Esophagus muscularis mucosa (tissue), 4 donors: ENCODE measurements around the gene PDPN. TPM values are rescaled to one million over a fixed set of nuclear protein-coding genes. Genes with fewer than 3 reads are reported as not detected.
A peak's percentile ranks its signal among the peaks of the same experiment; 100 is the strongest.

Source experiments
- DNase-seq: peaks from one replicate; pipeline ENCODE4 v3.0.0-alpha.2; 2017; ENCODE audit errors: extremely low spot score
- H3K27ac ChIP-seq, 4 donors: fragments of 200-600 bp; sonication (generic); replicated peaks in 1 of 4; 1 replicate in 3 of 4; 2 replicates in 1 of 4; pipeline ENCODE4 v1.5.1; 2016 to 2019; ENCODE audit warnings: mild to moderate bottlenecking in 1 of 4
- H3K27me3 ChIP-seq, 4 donors: fragments of 200-600 bp; sonication (generic); one replicate each; pipeline versions ENCODE4 v1.5.1 to v1.6.0; 2016 to 2019
- H3K36me3 ChIP-seq, 4 donors: fragments of 200-600 bp; sonication (generic); one replicate each; pipeline ENCODE4 v1.5.1; 2016 to 2019
- H3K4me1 ChIP-seq, 4 donors: fragments of 200-600 bp; sonication (generic); one replicate each; pipeline ENCODE4 v1.5.1; 2016 to 2019
- H3K4me3 ChIP-seq, 4 donors: fragments of 200-600 bp; sonication (generic); 1 replicate in 2 of 4; 2 replicates in 2 of 4; pipeline ENCODE4 v1.5.1; 2016 to 2019; ENCODE audit warnings: mild to moderate bottlenecking in 4 of 4, moderate library complexity in 1 of 4
- H3K9me3 ChIP-seq, 4 donors: fragments of 200-600 bp; sonication (generic); 1 replicate in 3 of 4; 2 replicates in 1 of 4; pipeline ENCODE4 v1.5.1; 2016 to 2019
- CTCF ChIP-seq, 3 experiments: fragments of 200-600 bp in 2 of 3; fragments of 450-650 bp in 1 of 3; sonication (generic) in 2 of 3; IDR thresholded peaks; one replicate each; pipeline ENCODE4 v1.5.1; 2017 to 2019; ENCODE audit warnings: antibody characterized with exemption in 3 of 3, mild to moderate bottlenecking in 2 of 3, moderate library complexity in 1 of 3
- EP300 ChIP-seq: sonication (generic); formaldehyde crosslinking; IDR thresholded peaks from one replicate; pipeline ENCODE4 v1.6.1; 2017; ENCODE audit warnings: antibody characterized with exemption
- POLR2A ChIP-seq: fragments of 450-650 bp; IDR thresholded peaks from one replicate; pipeline ENCODE4 v1.6.1; 2017; ENCODE audit warnings: antibody characterized with exemption, moderate library complexity, mild to moderate bottlenecking, low read depth
- POLR2AphosphoS5 ChIP-seq, 2 donors: sonication (generic); formaldehyde crosslinking; IDR thresholded peaks; one replicate each; pipeline ENCODE4 v1.6.1; 2017; ENCODE audit warnings: antibody characterized with exemption in 2 of 2
- WGBS: methylation state at CpG from one replicate; pipeline ENCODE4 v1.1.5; 2018; 5-methylcytosine and 5-hydroxymethylcytosine counted together
- intact Hi-C: fragments of 100-400 bp; cut with DNase I; formaldehyde crosslinking; loops from one replicate; pipeline ENCODE4 v1.15.1; 2023
- total RNA-seq, 4 donors: library from RNA; depleted of rRNA; stranded (reverse); fragments of >200 nt; gene quantifications; one replicate each; pipeline versions ENCODE4 v1.1.0 to v1.2.1, GENCODE V29; 2016

PDPN gene
- total RNA-seq, 4 donors from 2014 or later, result 6.9 to 23.6 (median 17.1) TPM

- 47% methylated on average over 8 of the region's 8 CpGs for WGBS
- H3K4me3 ChIP-seq, result no peak overlapping the region
- peak overlapping the region in 1 of 4 donors; percentile 27 for H3K27ac ChIP-seq
- H3K36me3 ChIP-seq, result no peaks in the 10 kb centered on the region
- TF ChIP-seq EP300, result no peak
- no peak for TF ChIP-seq POLR2AphosphoS5 (IDR thresholded peaks at IDR 0.05)
- TF ChIP-seq POLR2A, result no peak
- TF ChIP-seq CTCF (IDR thresholded peaks at IDR 0.05), result no peak
- H3K9me3 ChIP-seq, result no peaks in the 10 kb centered on the region
- intact Hi-C loops, result no loop called here
- H3K4me1 ChIP-seq, result peaks cover 8 to 22% (median 20%) of the 10 kb centered on the region in 4 donors
- no peaks in the 10 kb centered on the region for H3K27me3 ChIP-seq
- no peak for DNase-seq
Measured at GRCh38 chr1:13540866-13541265, 42.8 kb upstream of the PDPN start.

- Histone ChIP-seq H3K9me3 (no peaks in the 10 kb centered on the region), H3K4me3 (no peak overlapping the region), H3K4me1 (peaks cover 8 to 22% (median 20%) of the 10 kb centered on the region in 4 donors), H3K27ac (peak overlapping the region in 1 of 4 donors; percentile 27), H3K27me3 (no peaks in the 10 kb centered on the region), H3K36me3 (no peaks in the 10 kb centered on the region)
- TF ChIP-seq POLR2A (no peak), EP300 (no peak), POLR2AphosphoS5 (IDR thresholded peaks at IDR 0.05) (no peak), CTCF (IDR thresholded peaks at IDR 0.05) (no peak)
- no peak for DNase-seq
- intact Hi-C loops, result no loop called here
- WGBS, result 94% methylated on average over 13 of the region's 13 CpGs
Measured at GRCh38 chr1:13541435-13542215, 42.0 kb upstream of the PDPN start.

GRCh38 chr1:13543451-13544220 lies 40.0 kb upstream of the PDPN start:
- peak overlapping the region in 3 of 4 donors; percentile 21 to 28 (median 22) for H3K4me3 ChIP-seq
- H3K9me3 ChIP-seq, result no peaks in the 10 kb centered on the region
- intact Hi-C loops, result no loop called here
- H3K36me3 ChIP-seq, result no peaks in the 10 kb centered on the region
- H3K27ac ChIP-seq, result peak overlapping the region; percentile 1 to 65 (median 42)
- 37% methylated on average over 20 of the region's 20 CpGs for WGBS
- no peak for DNase-seq
- peaks cover 0 to 6% (median 0%) of the 10 kb centered on the region in 4 donors for H3K27me3 ChIP-seq
- TF ChIP-seq EP300 (no peak), CTCF (IDR thresholded peaks at IDR 0.05) (peak; percentile 51 to 70 (median 51)), POLR2A (no peak), POLR2AphosphoS5 (IDR thresholded peaks at IDR 0.05) (peak; percentile 16 to 52)
- H3K4me1 ChIP-seq, result peaks cover 8 to 22% (median 18%) of the 10 kb centered on the region in 4 donors

- intact Hi-C loops, result no loop called here
- TF ChIP-seq POLR2AphosphoS5 (IDR thresholded peaks at IDR 0.05) (no peak), EP300 (no peak), CTCF (IDR thresholded peaks at IDR 0.05) (no peak), POLR2A (no peak)
- no peak for DNase-seq
- H3K27me3 ChIP-seq, result peaks cover 0 to 10% (median 0%) of the 10 kb centered on the region in 4 donors
- H3K36me3 ChIP-seq, result no peaks in the 10 kb centered on the region
- H3K9me3 ChIP-seq, result no peaks in the 10 kb centered on the region
- WGBS, result 59% methylated on average over 5 of the region's 5 CpGs
- H3K4me1 ChIP-seq, result peaks cover 8 to 22% (median 18%) of the 10 kb centered on the region in 4 donors
- peak overlapping the region in 3 of 4 donors; percentile 36 to 65 (median 49) for H3K27ac ChIP-seq
- H3K4me3 ChIP-seq, result peak overlapping the region in 3 of 4 donors; percentile 21 to 28 (median 22)
Measured at GRCh38 chr1:13544221-13544556, 39.4 kb upstream of the PDPN start.
